ENCODE data around the gene GNGT1.
"Not testable (repeated sequence)": the region's sequence is repeated elsewhere in the genome, so short reads cannot be mapped to it uniquely, and the experiment has no call there.

The GNGT1 gene

GRCh38 chr7:93902777-93903423 lies 3.5 kb upstream of the GNGT1 start:
- no peak for DNase-seq (ENCODE audit: low read depth, low spot score)

DNA sequence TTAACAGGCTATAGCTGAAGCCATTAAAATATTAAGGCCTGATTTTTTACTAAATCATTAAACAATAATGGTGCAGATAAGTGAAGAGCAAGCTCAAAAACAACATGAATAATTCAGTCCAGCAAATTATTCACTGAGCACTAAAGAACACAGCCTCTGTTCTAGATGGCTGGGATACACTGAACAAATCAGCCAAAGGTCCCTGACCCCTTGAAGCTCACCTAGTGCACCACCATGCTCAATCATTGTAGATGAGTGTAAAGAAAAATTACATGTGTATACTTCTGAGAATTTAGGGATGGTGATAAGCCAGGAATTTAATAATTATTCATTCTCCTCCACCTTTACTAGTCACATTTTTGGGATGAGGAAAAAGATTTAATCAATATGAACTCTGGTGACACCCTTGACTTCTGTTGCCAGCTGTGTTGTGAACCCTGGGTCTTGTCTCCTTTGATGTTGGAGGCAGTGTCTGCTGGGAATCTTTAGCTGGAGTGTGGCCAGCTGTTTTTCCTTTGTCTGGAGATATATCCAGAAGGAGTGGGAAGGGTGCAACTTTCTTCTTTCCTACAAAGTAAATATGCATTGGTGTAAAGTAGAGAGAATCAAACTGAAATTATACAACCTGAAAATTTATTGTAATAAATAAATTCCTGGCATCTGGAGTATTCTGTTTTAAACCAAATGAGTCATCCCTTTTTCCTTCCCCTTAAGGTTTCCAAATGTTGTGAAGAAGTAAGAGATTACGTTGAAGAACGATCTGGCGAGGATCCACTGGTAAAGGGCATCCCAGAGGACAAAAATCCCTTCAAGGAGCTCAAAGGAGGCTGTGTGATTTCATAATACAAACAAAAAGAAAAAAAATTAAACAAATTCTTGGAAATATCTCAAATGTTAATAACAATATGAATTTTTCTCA lies 4.0 kb downstream of the GNGT1 start:
- DNase-seq (ENCODE audit: low read depth, low spot score) = no peak

DNA sequence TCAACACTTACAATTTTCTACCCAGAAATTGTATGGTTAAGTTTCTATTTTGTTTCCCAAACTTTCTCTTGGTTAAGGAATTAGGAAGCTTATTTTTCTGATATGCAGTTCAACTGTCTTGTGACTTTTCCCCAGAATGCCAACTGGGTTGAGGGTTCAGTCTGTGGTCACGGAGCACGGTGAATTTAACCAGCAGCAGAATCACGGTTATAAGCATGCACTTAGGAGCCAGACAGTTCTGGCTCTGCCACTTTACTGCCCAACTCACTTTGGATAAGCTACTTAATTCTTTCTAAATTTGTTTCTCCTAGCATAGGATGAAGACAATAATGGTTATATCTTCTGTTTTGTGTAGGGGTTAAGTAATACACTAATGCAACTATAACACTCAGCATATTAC lies 4.9 kb downstream of the GNGT1 start:
- not testable (repeated sequence) for DNase-seq (ENCODE audit: low read depth, low spot score)

DNA sequence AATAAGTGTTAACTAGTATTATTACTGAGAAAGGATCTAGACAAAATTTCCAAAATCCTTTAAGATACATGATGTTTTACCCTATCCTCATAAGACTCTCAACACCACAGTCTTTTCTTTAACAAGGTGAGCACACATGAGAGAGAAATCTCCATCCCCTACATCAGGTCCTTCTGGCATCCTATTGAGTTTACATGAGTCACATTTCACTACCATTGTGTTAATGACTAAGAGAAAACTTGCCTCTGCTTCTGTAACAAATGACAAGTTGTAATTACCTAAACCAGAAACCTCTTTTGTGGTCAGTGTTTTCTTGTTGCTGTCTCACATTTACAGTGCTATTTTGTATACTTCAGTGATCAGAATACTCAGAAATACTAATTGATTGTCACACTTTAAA lies 5.3 kb downstream of the GNGT1 start:
- DNase-seq (ENCODE audit: low read depth, low spot score) = not testable (repeated sequence)

- no peak for DNase-seq (ENCODE audit: low read depth, low spot score)
Measured at GRCh38 chr7:93913197-93913596, 6.8 kb downstream of the GNGT1 start.

- DNase-seq (ENCODE audit: low read depth, low spot score) = no peak
Measured at GRCh38 chr7:93914581-93915066, 8.3 kb downstream of the GNGT1 start.

- not testable (repeated sequence) for DNase-seq (ENCODE audit: low read depth, low spot score)
Measured at GRCh38 chr7:93915206-93915842, 9.0 kb downstream of the GNGT1 start.

GRCh38 chr7:93915888-93916287 lies 9.5 kb downstream of the GNGT1 start:
- not testable (repeated sequence) for DNase-seq (ENCODE audit: low read depth, low spot score)

- not testable (repeated sequence) for DNase-seq (ENCODE audit: low read depth, low spot score)
Measured at GRCh38 chr7:93916315-93916714, 9.9 kb downstream of the GNGT1 start.

GRCh38 chr7:93920496-93921182 lies 14.3 kb downstream of the GNGT1 start:
- DNase-seq (ENCODE audit: low read depth, low spot score) = no peak

GRCh38 chr7:93921186-93921585 lies 14.8 kb downstream of the GNGT1 start:
- DNase-seq (ENCODE audit: low read depth, low spot score) = no peak

- no peak for DNase-seq (ENCODE audit: low read depth, low spot score)
Measured at GRCh38 chr7:93921607-93922566, 15.5 kb downstream of the GNGT1 start, which contains the start of gene GNG11. GNG11 (plus strand) TSS chr7:93921735; CDS start chr7:93922138, 403 bp downstream.

DNA sequence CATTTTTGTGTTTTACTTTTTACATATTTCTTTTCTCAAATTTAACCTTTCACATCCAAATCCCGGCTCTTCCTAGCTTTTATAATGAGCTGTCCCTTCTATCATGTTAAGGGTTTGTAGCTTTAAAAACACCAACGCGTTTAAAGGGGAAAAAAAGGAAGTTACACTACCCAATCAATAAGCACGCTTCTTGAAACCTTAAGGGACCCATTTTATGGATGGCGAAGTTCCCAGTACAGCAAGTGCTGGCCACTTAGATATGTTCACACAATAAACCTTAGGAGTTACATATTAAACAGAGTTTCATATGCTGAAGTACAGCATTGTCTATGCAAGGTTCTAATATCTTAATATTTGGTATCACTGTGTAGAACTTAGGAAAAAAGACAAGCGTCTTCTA lies 16.9 kb downstream of the GNGT1 start:
- no peak for DNase-seq (ENCODE audit: low read depth, low spot score)

DNA sequence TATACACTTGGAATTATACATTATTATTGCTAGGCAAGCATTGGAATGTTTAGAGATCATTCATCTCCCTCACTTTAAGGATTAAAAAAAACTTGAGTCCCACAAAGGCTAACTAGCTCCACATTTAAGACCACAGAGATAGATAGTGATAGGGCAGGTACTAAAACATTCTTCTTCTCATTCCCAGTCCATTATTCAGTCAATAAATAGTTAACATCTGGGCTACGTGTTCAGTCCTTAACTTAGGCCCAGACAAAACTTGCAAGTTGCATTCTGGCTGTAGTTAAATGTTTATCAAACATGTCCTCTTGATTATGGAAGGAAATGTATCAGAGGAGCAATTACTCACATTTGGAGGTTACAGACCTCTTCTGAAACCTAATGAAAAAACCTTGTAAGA lies 17.6 kb downstream of the GNGT1 start:
- DNase-seq (ENCODE audit: low read depth, low spot score) = no peak

GRCh38 chr7:93926800-93927199 lies 20.4 kb downstream of the GNGT1 start:
- DNase-seq (ENCODE audit: low read depth, low spot score) = no peak

- no peak for DNase-seq (ENCODE audit: low read depth, low spot score)
Measured at GRCh38 chr7:93927585-93927984, 21.2 kb downstream of the GNGT1 start.

DNA sequence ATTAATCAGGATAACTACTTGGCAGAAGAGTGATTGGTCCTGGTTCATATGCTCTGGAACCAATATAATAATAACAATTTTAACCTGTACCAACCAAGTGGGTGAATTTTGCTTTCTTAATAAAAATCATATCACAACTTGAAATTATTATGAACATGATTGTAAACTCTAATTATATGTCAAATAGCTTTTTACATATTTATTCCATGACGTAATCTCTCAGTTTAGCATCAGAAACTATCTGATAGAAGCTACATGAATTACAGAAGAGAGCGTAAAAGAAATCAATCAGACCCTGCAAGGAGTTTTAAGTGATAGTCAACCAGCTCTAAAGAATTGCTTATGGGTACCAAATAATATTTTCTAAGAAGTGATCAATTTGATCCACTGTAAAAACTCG lies 25.3 kb downstream of the GNGT1 start:
- no peak for DNase-seq (ENCODE audit: low read depth, low spot score)

- no peak for DNase-seq (ENCODE audit: low read depth, low spot score)
Measured at GRCh38 chr7:93933156-93933555, 26.8 kb downstream of the GNGT1 start.

DNA sequence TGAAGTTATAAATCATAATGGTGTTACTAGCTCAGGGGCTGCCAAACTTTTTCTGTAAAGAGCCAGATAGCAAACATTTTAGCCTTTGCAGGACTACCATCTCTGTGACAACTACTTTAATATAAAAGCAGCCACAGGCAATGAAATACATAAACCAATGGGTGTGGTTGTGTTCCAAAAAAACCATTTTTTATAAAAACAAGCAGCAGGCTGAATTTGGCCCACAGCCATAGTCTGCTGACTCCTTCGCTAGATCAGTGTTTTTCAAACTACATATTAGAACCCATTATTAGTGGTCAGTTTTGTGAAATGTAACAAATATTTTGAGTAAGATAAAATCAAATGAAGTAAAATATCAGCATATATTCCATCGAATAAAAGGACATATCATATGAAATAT lies 28.7 kb downstream of the GNGT1 start:
- no peak for DNase-seq (ENCODE audit: low read depth, low spot score)

GRCh38 chr7:93937818-93938217 lies 31.5 kb downstream of the GNGT1 start:
- no peak for DNase-seq (ENCODE audit: low read depth, low spot score)

All from activated naive CD8-positive, alpha-beta T cell treated with anti-CD3 and anti-CD28 coated beads, Interleukin-2, amount 50 U/mL, for 16 hours (primary cell).